Loucy (cell line): ENCODE data around the gene MYT1.

Experiments used
- H2AFZ ChIP-seq: fragments of 200-600 bp; sonication (generic); 2 replicates; pipeline ENCODE4 v1.6.0; 2016; ENCODE audit warnings: antibody characterized with exemption, mild to moderate bottlenecking, low read length, moderate library complexity
- H3F3A ChIP-seq: fragments of 200-600 bp; 2 replicates; pipeline ENCODE4 v1.6.0; 2016; ENCODE audit warnings: antibody characterized with exemption, low read depth, mild to moderate bottlenecking
- H3K27me3 ChIP-seq: fragments of 200-600 bp; sonication (generic); 2 replicates; pipeline ENCODE4 v1.6.1; 2014; ENCODE audit warnings: low read length, mild to moderate bottlenecking; ENCODE audit not compliant: insufficient read depth, poor library complexity, severe bottlenecking
- H3K36me3 ChIP-seq: fragments of 200-600 bp; sonication (generic); 2 replicates; pipeline ENCODE4 v1.6.1; 2016; ENCODE audit warnings: low read length; ENCODE audit not compliant: insufficient read depth
- H3K4me1 ChIP-seq: fragments of 200-600 bp; sonication (generic); 2 replicates; pipeline ENCODE4 v1.5.1; 2014; ENCODE audit warnings: low read length, mild to moderate bottlenecking; ENCODE audit not compliant: insufficient read depth, poor library complexity, severe bottlenecking
- H3K4me2 ChIP-seq: fragments of 200-600 bp; sonication (generic); 2 replicates; pipeline ENCODE4 v1.6.0; 2014; ENCODE audit warnings: antibody characterized with exemption, low read length, low read depth, mild to moderate bottlenecking; ENCODE audit not compliant: poor library complexity, severe bottlenecking
- H3K4me3 ChIP-seq: fragments of 200-600 bp; sonication (generic); 2 replicates; pipeline ENCODE4 v1.5.1; 2014; ENCODE audit warnings: low read length, mild to moderate bottlenecking, mixed read lengths; ENCODE audit not compliant: poor library complexity, severe bottlenecking
- H3K79me2 ChIP-seq: fragments of 200-600 bp; sonication (generic); 2 replicates; pipeline ENCODE4 v1.6.1; 2014; ENCODE audit warnings: low read length; ENCODE audit not compliant: insufficient read depth
- H3K9ac ChIP-seq: fragments of 200-600 bp; sonication (generic); 2 replicates; pipeline ENCODE4 v1.6.0; 2014; ENCODE audit warnings: mild to moderate bottlenecking, low read depth, low read length, moderate library complexity; ENCODE audit not compliant: poor library complexity, severe bottlenecking
- H3K9me2 ChIP-seq: fragments of 200-600 bp; sonication (generic); replicated peaks from 2 replicates; pipeline ENCODE4 v1.6.1; 2016; ENCODE audit warnings: low read depth, low read length, mixed read lengths
- H3K9me3 ChIP-seq: fragments of 200-600 bp; sonication (generic); 2 replicates; pipeline ENCODE4 v1.6.1; 2014; ENCODE audit warnings: mild to moderate bottlenecking, antibody characterized with exemption, low read length, low read depth; ENCODE audit not compliant: insufficient read depth
- H4K20me1 ChIP-seq: fragments of 200-600 bp; sonication (generic); 2 replicates; pipeline ENCODE4 v1.6.0; 2014; ENCODE audit warnings: antibody characterized with exemption, low read length, mild to moderate bottlenecking; ENCODE audit not compliant: insufficient read depth, poor library complexity, severe bottlenecking
- CTCF ChIP-seq: fragments of 200-600 bp; sonication (generic); conservative IDR thresholded peaks from 2 replicates; pipeline ENCODE4 v1.5.1; 2014; ENCODE audit warnings: mild to moderate bottlenecking, antibody characterized with exemption, low read length
- EZH2phosphoT487 ChIP-seq: fragments of 200-600 bp; IDR thresholded peaks from 2 replicates; pipeline ENCODE4 v1.6.1; 2018; ENCODE audit warnings: antibody characterized with exemption, mild to moderate bottlenecking, moderate library complexity, borderline replicate concordance

The MYT1 gene

GRCh38 chr20:64164123-64164836, at the start of gene MYT1:
TSS of gene MYT1 (plus strand) at chr20:64164452. CDS start at chr20:64198862, 34,410 bp downstream.
- H3K79me2 ChIP-seq = no peaks in the 10 kb centered on the region
- no peak within 1 kb of the TSS for H3K4me3 ChIP-seq
- H3K36me3 ChIP-seq = no peaks in the 10 kb centered on the region
- H3K4me1 ChIP-seq = peaks cover 3% of the 10 kb centered on the region
- H3K9me3 ChIP-seq = peaks cover 5% of the 10 kb centered on the region; the same call in 1 of the 2 replicates
- no peak within 1 kb of the TSS for H2AFZ ChIP-seq
- H3F3A ChIP-seq = no peaks in the 10 kb centered on the region
- H3K4me2 ChIP-seq = no peak within 1 kb of the TSS
- no peak within 1 kb of the TSS for H3K9ac ChIP-seq
- H3K27me3 ChIP-seq = no peaks in the 10 kb centered on the region
- TF ChIP-seq EZH2phosphoT487 = no peak
- TF ChIP-seq CTCF = no peak
- no peaks in the 10 kb centered on the region for H3K9me2 ChIP-seq
- no peaks in the 10 kb centered on the region for H4K20me1 ChIP-seq

- no peaks in the 10 kb centered on the region for H4K20me1 ChIP-seq
- no peaks in the 10 kb centered on the region for H3K79me2 ChIP-seq
- no peak overlapping the region for H2AFZ ChIP-seq
- H3K27me3 ChIP-seq = no peaks in the 10 kb centered on the region
- H3K4me1 ChIP-seq = peaks cover 13% of the 10 kb centered on the region
- H3K9me3 ChIP-seq = no peaks in the 10 kb centered on the region
- H3F3A ChIP-seq = no peaks in the 10 kb centered on the region
- H3K36me3 ChIP-seq = no peaks in the 10 kb centered on the region
- H3K9me2 ChIP-seq = no peaks in the 10 kb centered on the region
- H3K4me3 ChIP-seq = no peak overlapping the region
- H3K9ac ChIP-seq = no peak overlapping the region
- TF ChIP-seq EZH2phosphoT487 (no peak), CTCF (no peak)
- no peak overlapping the region for H3K4me2 ChIP-seq
These were observed 48.9 kb upstream of the MYT1 start for GRCh38 chr20:64115171-64115911.

- no peak overlapping the region for H3K4me2 ChIP-seq
- H4K20me1 ChIP-seq = no peaks in the 10 kb centered on the region
- H3K4me1 ChIP-seq = peaks cover 13% of the 10 kb centered on the region
- no peak overlapping the region for H3K4me3 ChIP-seq
- no peaks in the 10 kb centered on the region for H3K9me2 ChIP-seq
- TF ChIP-seq CTCF (no peak), EZH2phosphoT487 (no peak)
- H3F3A ChIP-seq = no peaks in the 10 kb centered on the region
- H2AFZ ChIP-seq = no peak overlapping the region
- H3K9me3 ChIP-seq = no peaks in the 10 kb centered on the region
- H3K9ac ChIP-seq = no peak overlapping the region
- no peaks in the 10 kb centered on the region for H3K27me3 ChIP-seq
- no peaks in the 10 kb centered on the region for H3K36me3 ChIP-seq
- H3K79me2 ChIP-seq = no peaks in the 10 kb centered on the region
These were observed 48.2 kb upstream of the MYT1 start for GRCh38 chr20:64116016-64116415.
